GM21619 (cell line): ENCODE data around the gene URAD.
"Not testable (repeated sequence)": the region's sequence is repeated elsewhere in the genome, so short reads cannot be mapped to it uniquely, and the experiment has no call there.

Experiments used
- ATAC-seq: cut with Tn5 transposase; IDR thresholded peaks from one replicate; pipeline ENCODE4 v1.9.1; 2021; ENCODE audit not compliant: unreplicated experiment

The URAD gene, protein sequence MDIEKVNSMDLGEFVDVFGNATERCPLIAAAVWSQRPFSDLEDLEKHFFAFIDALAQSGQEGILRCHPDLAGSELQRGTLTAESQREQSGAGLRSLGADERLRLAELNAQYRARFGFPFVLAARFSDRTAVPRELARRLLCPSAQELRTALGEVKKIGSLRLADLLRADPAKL

DNA sequence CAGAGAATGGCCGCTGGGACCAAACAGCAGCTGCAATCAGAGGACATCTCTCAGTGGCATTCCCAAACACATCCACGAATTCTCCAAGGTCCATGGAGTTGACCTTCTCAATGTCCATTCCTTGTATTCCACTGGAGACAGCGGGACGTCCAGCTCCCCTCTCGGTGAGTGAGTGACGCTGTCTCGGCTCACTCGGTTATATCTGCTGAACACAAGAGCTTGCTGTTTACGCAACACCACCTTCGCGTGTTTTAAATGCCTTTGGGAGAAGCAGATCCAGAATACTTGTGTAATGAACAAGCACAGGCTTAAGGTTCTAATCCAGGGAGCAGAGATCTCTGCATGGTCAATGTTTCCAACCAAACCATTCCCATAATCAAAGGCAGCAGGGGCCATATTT is at the start of gene URAD:
Gene URAD, minus strand, starts transcription at position 174 of the 400 bp plus-strand sequence. Its CDS starts 56 bp downstream, at position 118.
- ATAC-seq, result no peak

DNA sequence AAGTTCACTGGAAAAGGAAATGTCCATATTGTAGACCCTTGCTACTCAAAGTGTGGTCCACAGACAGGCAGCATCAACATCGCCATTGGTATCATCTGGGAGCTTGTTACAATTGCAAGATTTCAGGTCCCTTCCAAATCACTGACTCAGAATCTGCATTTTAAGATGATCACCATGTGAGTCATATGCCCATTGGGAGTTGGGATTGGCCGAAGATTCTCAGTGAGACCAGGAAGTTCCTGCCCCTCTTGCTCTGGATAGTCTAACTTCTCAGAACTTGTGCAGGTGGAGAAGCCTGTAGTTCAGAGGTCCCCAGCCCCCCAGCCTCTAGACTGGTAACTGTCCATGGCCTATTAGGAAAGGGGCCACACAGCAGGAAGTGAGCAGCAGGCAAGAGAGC is 48.9 kb upstream of the URAD start:
- ATAC-seq, result peak; percentile 51

DNA sequence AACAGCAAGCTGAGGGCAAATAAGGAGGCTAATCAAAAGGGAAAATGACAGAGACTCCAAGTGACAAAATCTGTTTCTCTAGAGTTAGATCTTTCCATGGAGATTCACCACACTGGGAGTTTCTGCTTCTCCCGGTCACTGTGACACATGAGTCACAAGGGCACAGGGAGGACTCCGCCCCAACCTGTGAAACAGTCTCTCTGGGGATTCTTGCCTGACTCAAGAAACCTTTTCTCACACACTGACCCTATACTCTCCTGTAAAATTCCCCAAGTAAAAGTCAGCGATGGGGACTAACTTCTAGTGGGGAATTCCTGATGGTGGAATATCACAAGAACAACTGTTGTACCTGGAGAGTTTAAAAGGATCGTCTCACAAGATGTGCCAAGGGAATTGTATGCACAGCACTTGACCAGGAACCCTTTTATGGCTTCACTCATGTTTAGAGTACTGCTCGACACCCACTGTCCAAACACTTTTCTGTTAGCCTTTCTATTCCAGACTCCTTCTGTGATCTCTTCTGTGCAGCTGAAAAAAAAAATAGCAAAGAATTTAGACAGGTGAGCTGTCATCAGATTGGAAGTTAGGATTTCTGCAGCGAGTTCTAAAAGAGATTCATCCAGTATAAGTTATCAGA is 46.8 kb upstream of the URAD start:
- no peak for ATAC-seq

DNA sequence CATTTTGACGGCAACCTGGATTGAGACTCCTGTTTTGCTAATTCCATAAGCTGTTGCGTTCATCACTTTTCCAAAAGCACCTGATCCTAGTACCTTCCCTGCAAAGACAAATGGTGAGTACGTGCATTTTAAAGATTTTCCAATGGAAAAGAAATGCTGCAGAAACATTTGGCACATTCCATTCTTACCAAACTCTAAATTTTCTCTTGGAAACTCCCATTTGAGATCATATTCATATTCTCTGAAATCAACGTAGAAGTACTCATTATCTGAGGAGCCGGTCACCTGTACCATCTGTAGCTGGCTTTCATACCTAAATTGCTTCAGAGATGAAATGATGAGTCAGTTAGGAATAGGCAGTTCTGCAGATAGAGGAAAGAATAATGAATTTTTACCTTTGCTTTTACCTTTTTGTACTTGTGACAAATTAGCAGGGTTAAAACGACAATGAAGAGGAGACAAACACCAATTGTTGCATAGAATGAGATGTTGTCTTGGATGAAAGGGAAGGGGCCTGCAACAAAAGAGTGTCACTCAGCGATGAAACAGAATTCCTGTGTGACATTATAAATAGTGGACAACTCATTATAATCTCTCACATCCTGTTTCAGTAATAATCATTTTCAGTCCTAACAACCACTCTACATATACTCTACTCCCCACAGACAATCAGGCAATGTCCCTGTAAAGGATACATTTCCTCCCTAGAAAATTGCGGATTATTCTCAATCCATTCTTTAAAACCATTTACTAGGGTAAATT is 45.6 kb upstream of the URAD start:
- ATAC-seq, result no peak

DNA sequence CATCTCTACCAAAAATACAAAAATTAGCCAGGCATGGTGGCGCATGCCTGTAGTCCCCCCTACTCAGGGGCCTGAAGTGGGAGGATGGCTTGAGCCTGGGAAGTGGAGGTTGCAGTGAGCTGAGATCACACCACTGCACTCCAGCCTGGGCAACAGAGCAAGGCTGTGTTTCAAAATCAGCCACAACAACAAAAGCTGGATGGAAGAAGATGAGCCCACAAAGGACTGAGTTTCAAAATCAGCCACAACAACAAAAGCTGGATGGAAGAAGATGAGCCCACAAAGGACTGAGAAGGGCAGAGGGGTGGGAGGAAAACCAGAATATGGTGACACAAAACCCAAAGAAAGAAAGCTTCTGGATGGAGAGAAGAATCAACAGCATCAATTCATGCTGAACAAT is 43.9 kb upstream of the URAD start:
- ATAC-seq, result not testable (repeated sequence)

DNA sequence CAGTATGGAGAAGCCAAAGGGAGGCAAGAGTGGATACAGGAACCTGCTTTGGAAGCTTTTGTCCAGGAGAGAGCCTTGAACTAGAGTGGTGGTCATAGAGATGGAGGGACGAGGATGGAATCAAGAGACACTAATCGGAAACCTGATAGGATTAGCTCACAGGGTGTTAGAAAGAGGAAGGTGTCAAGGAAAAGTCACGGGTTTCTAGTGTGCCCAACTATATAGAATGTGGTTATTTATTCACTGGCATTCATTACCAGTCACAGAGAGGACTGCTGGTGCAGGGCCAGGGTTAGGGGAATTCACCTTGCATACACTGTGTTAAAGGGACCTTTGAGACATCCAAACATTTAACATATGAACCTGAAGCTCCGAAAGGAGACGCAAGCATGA is 43.4 kb upstream of the URAD start:
- ATAC-seq, result no peak

DNA sequence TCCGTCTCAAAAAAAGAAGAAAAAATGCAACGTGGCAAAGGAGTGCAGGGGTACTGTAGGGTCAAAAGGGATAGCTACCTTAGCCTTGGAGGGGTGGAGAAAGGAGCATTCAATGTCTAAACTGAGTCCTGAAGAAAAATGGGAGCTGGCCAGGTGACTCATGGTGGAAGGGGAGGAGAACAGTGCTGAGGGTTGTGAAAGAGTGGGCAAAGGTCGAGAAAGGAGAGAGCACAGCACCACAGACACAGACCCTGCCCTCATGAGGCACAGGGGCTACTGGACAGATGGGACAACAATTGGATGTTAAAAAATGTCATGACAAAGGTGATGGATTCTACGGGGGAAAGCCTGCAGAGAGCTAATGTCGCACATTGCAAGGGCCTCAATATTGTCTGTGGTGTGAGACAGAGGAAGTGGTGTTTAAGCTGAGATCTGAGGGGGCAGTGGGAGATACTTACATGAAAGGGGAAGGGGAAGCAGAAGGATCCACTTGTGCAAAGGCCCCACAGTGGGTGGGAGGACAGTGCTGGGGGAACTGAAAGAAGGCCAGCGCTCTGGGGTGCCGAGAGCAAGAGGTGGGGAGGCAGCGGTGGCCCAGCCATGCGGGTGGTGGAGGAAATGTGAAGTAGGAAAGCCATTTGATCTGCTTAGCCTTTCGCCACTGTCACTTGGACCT is 42.9 kb upstream of the URAD start:
- peak; percentile 37 for ATAC-seq

DNA sequence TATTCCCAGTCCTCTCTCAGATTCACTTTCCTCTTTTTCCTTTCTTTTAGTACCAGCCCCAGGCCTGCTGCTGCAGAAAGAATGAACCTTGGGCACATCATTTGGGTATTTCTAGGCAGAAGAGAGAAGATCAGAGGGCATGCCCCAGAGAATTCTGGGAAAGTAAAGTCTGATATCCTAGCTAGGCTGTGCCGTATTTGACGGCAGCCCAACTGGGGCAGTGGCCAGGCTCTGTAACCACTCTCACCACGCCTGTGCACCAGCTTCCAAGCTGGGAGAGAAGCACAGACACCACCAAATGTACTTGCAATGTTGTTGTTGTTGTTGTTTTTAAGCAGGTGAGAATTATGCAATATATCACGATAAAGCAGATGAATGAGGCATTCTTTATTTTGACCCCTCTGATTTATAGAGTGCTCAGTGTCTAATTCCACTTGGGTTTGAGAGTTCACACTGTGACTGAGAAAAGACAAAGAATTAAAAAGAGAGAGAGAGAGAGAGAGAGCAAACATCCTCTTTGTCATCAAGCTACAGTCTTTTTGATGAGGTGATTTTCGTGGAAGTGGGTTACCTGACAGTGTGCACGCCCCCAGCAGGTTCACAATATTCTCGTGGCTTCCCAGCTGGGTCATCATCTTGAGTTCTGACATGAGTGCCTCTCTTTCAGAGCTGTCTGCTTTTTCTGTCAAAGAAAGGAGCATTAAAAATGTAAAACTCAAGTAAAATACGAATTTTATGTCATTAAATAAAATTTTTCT is 39.3 kb upstream of the URAD start:
- no peak for ATAC-seq

DNA sequence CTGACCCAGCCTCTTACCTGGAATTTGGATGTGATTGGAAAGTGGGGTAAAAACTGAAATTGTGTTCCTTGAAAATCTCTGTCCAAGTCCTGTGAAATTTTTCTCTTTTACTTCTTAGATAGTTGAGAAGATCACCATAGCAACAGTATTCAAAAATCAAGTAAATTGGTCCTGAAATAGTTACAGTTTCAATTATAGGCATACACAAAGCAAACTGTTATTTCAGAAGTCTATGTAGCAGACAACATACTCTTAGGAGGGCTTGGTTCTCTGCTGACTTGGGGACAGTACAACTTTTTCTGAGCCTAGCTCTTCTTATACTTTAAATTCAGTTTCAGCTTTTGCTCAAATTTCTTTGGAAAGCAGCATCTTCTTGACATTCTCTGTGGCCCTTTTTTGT is 38.6 kb upstream of the URAD start:
- ATAC-seq, result no peak

DNA sequence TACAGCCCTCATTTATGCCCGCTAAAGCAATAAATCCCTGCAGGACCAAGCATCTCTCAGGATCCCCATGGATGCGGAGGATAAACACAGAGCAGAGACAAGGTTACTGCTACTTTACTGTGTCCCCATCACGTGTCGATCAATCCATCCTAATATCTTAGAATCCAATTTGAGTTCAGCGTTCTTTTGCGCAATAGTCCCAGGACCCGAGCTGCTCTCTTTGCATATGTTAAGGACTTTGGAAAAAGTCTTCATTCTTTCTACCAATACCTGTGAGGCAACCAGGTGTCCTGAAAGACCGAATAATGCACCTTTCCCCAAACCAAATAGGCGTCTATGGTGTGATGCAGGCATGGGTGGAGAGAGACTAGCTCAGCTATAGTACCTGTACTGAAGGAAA is 38.0 kb upstream of the URAD start:
- ATAC-seq, result no peak

DNA sequence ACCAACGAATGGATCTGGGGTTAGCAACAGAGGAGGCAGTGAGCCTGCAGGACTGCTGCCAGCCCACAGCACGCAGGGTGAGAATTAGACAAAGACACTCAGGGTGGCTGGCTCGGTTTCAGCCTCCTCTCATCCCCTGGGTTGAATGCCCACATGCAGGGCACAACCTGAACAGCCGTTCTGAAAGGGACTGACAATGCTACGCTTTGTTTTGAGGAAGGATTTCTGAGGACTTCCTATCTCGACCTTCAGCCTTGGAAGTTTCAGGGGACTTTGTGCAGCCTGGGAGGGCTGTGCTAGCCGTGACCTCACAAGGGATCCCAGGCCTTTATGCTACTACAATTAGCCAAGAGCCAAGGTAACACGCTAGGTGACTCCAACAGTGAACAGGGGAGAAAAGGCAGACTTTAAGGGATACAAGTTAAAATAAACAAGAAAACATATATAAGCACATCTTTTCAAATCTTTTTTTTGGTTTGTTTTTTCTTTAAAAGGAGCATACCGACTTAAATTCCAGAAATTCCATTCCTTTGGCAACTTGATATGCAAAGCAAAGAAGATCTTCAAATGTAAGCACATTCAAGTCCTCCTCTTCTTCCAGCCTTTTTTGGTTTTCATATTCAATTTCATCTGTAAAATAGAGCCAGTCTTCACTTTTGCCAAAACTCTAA is 34.5 kb upstream of the URAD start:
- no peak for ATAC-seq

DNA sequence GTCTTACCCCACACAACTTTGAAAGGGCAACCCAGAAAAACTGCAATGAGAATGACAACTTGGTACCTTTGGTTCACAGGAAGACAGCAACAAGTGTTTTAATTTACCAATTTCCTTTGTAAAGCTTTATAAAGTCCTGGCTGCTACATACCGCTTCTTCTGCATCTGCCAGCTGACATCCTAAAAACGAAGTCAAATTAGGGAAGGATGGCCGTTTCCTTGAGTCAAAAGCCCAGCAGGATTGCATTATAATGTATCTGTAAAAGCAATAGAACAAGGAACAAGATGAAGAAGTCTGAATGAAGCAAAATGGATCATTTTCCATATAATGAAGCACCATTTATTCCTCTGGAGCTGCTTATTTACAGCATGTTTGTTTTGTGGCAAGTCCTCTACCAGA is 25.8 kb upstream of the URAD start:
- no peak for ATAC-seq

DNA sequence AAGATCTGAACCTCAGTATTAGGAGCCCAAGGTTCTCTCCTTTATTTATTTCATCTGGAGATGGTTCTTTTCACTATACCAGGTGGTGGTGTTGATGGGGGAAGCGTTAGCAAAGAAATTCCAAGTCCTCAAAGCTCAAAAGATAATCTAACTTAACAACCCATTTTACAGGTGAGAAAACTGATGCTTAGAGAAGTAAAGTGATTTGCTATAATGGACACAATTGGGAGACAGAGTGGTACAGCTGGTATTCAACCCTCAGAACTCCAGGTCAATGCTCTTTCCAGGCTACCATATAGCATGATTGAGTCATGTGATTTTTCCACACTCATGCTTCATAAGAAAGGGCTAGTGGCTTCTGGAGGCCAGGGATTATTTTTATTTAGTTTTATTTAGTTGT is 25.0 kb upstream of the URAD start:
- no peak for ATAC-seq

DNA sequence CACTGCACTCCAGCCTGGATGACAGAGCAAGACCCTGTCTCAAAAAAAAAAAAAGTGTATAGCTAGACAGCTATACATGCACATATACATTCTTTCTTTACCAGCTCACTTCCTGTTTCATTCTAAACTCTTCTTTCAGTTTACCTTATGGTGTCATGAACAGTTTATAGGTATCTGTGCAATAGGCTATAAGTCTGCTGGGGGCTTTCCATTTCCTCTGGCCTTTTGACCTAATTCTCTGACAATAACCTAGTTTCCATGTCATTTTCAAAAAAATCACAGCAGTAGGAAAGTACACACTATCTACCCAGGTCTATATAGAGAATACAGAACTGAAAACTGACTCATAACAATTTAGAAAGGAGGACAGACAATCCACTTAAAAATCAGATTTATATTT is 24.4 kb upstream of the URAD start:
- peak; percentile 87 for ATAC-seq

DNA sequence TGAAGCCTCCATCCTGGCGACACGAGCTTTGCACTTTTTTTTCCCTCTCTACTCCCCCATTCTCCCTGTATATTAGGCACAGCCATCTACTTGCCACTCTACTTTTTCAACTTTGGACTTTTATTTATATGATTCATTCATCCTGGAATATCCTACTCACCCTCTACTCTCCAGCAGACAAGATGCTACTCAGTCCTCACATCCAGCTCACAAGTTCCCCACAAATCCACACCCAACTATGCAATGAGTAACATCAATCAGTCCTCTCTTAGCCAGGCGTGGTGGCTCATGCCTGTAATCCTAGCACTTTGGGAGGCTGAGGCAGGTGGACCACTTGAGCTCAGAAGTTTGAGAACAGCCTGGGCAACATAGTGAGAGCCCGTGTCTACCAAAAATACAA is 23.9 kb upstream of the URAD start:
- peak; percentile 9 for ATAC-seq

DNA sequence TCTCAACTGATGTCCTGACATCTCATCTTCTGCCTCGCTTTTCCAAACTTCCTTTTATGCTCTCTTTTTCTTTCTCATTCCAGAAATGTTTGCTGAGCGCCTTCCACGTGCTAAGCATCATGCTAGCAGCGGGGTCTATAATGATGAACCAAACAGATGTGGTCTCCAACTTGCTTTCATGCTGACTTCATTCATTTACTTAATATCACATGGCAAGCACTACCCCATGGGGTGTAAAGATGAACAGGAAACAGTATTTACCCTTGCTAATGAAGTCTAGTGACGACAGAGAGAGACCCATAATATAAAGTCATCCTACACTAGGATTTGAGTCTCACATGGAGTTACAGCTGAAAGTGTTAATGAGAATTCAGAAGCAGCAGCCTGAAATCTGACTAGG is 21.6 kb upstream of the URAD start:
- ATAC-seq, result no peak

DNA sequence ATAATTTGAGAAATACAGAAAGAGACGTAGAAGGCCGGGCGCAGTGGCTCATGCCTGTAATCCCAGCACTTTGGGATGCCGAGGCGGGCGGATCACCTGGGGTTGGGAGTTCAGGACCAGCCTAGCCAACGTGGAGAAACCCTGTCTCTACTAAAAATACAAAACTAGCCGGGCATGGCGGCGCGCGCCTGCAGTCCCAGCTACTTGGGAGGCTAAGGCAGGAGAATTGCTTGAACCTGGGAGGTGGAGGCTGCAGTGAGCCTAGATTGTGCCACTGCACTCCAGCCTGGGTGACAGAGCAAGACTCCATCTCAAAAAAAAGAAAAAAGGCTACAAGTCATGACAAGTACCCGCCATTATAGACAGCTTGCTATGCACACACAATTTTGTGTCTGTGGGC is 16.5 kb upstream of the URAD start:
- ATAC-seq, result not testable (repeated sequence)

DNA sequence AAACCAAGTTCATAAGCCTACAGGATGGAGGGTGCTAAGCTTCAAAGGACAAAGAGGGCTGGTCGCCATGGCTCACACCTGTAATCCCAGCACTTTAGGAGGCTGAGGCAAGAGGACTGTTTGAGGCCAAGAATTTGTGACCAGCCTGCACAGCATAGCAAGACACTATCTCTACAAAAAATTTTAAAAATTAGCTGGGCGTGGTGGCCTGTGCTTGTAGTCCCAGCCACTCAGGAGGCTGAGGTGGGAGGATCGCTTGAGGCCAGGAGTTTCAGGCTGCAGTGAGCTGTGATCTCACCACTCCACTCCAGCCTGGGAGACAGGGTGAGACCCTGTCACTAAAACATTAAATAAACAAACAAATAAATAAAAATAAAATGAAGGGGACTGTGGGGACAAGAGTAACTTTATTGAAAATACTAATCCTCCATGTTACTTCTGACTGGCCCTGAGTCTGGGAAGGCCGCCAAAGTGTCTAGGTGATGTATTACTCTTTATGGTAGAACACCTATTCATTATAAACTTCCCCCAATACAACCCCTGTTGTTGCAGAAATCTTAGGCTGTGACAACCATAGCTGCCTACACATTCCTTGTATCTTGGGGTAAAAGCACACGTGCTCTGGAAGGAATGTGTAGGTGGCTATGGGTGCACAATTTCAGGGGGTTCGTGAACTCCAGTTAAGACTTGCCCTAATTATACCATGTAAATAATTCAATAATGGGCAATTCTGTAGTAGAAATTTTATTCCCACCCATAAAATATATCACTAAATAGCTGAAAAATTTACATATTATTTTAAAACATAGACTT is 14.6 kb upstream of the URAD start:
- no peak for ATAC-seq

DNA sequence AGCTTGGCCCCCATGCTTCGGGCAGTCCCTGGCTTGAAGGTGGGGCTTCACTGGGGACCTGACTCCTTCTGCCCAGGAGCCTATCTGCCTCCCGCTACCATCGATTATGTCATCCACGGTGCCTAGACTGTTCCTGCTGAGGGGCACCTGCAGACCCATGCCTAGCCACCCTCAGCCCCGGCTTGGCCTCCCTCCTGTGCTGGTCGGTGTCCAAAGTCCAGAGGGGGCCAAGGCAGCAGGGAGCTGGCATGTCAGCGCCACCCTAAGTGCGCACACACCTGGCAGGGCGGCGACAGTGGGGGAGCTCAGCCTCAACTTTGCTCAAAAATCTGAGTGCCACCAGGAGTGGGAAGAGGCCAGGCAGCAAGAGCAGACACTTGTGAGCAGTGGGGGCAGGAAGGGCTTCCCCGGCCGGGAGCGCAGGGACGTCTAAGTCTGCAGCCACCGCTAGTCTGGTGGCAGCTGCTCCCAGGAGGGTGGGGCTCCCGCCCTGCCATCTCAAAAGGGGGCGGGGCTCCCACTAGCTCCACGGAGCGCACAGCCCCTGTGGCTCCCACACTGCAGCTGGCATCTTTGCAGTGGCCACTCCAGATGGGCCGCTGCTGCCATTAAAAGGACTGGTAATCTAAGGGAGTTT is 13.5 kb upstream of the URAD start:
- ATAC-seq, result no peak
